ENCODE data around the gene TCFL5. TPM values are rescaled to one million over a fixed set of nuclear protein-coding genes. Genes with fewer than 3 reads are reported as not detected.

TCFL5 gene
- total RNA-seq, 6 donors from 2014 or later = 2.1 to 9.6 (median 7.1) TPM

DNA sequence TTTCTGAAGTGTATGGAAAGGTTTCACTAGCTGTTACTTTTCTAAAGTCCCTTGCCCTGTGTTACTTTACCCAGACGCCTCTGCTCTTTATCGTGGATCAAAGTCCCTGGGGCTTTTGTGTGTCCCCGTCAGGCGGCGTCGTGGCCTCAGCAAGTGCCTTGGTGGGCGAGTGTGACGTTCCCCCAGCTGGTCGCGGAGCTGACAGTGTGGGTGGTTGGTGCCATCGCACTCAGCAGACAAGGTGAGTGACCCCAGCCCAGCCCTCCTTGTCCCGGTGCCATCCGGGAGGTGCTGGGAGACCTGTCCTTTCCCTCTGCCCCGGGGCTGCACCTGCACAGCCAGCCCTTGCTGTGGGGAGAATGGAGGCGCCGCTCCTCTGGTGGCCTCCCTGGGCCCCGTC is 27.3 kb upstream of the TCFL5 start:
- 95 to 97% methylated on average over 13 to 17 of the region's 17 CpGs for WGBS, 2 donors
- Histone ChIP-seq H3K9me3 (no peaks in the 10 kb centered on the region), H3K4me3 (no peak overlapping the region), H3K27me3 (no peaks in the 10 kb centered on the region), H3K4me1 (no peaks in the 10 kb centered on the region), H3K27ac (no peak overlapping the region), H3K36me3 (peaks cover 55 to 85% (median 67%) of the 10 kb centered on the region in 4 donors)
- no peak for DNase-seq
- ATAC-seq (ENCODE audit: low FRiP score in 2 of 2) = no peak
- no peak for TF ChIP-seq POLR2AphosphoS5 (IDR thresholded peaks at IDR 0.05)

DNA sequence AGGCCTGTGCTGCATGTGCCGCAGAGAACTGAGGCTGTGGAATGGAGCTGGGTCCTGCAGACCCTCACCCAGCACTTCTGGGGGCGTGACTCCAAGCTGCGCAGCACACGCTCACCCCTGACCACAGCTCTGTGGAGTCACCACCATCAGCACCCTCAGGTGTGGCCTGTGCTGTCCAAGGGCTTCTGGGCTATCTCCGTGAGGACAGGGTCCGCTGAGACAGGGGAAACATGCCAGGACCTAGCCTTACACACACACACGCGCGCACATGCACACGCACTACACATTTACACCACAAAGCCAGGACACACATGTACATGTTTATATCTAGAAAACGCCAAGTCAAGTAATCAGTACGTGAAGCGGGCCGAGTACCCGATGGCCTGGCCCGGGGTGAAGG is 26.8 kb upstream of the TCFL5 start:
- no peak overlapping the region for H3K4me3 ChIP-seq
- no peaks in the 10 kb centered on the region for H3K4me1 ChIP-seq
- TF ChIP-seq EP300 (IDR thresholded peaks at IDR 0.05) = no peak
- TF ChIP-seq POLR2A (IDR thresholded peaks at IDR 0.05) = no peak
- TF ChIP-seq, protein P1, sequence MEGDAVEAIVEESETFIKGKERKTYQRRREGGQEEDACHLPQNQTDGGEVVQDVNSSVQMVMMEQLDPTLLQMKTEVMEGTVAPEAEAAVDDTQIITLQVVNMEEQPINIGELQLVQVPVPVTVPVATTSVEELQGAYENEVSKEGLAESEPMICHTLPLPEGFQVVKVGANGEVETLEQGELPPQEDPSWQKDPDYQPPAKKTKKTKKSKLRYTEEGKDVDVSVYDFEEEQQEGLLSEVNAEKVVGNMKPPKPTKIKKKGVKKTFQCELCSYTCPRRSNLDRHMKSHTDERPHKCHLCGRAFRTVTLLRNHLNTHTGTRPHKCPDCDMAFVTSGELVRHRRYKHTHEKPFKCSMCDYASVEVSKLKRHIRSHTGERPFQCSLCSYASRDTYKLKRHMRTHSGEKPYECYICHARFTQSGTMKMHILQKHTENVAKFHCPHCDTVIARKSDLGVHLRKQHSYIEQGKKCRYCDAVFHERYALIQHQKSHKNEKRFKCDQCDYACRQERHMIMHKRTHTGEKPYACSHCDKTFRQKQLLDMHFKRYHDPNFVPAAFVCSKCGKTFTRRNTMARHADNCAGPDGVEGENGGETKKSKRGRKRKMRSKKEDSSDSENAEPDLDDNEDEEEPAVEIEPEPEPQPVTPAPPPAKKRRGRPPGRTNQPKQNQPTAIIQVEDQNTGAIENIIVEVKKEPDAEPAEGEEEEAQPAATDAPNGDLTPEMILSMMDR (IDR thresholded peaks at IDR 0.05) = no peak
- TF ChIP-seq POLR2AphosphoS5 (IDR thresholded peaks at IDR 0.05) = no peak
- ATAC-seq (ENCODE audit: low FRiP score in 2 of 2) (no peak), DNase-seq (no peak)
- peaks cover 50 to 80% (median 62%) of the 10 kb centered on the region in 4 donors for H3K36me3 ChIP-seq
- no peaks in the 10 kb centered on the region for H3K27me3 ChIP-seq
- H3K9me3 ChIP-seq = no peaks in the 10 kb centered on the region
- no peak overlapping the region for H3K27ac ChIP-seq
- 95 to 96% methylated on average over 12 to 16 of the region's 16 CpGs for WGBS, 2 donors

DNA sequence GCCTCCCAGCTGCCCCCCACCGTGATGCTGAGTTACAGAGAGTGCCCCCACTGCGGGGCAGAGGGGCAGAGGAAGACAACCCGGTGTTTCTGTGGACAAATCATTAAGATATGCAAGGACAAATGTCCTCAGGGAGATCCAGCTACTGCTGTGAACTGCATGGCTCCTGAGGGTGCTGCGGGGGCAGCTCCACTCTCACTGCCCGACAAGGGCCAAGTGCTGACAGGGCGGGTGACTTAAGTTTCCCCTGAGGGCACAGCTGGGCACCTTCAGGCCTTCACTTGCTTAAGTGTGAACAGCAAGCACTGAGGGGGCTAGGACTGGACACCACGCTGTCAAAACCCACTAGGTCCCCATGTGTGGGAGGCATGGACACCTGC is 26.2 kb upstream of the TCFL5 start:
- 75 to 83% methylated on average over 4 to 6 of the region's 7 CpGs for WGBS, 2 donors
- no peak overlapping the region for H3K4me3 ChIP-seq
- no peaks in the 10 kb centered on the region for H3K9me3 ChIP-seq
- peaks cover 44 to 74% (median 57%) of the 10 kb centered on the region in 4 donors for H3K36me3 ChIP-seq
- TF ChIP-seq POLR2A (IDR thresholded peaks at IDR 0.05) (no peak), EP300 (IDR thresholded peaks at IDR 0.05) (no peak), POLR2AphosphoS5 (IDR thresholded peaks at IDR 0.05) (no peak)
- TF ChIP-seq, protein P1 (IDR thresholded peaks at IDR 0.05) = no peak
- DNase-seq (no peak), ATAC-seq (ENCODE audit: low FRiP score in 2 of 2) (no peak)
- H3K27ac ChIP-seq = no peak overlapping the region
- no peaks in the 10 kb centered on the region for H3K27me3 ChIP-seq
- H3K4me1 ChIP-seq = no peaks in the 10 kb centered on the region

DNA sequence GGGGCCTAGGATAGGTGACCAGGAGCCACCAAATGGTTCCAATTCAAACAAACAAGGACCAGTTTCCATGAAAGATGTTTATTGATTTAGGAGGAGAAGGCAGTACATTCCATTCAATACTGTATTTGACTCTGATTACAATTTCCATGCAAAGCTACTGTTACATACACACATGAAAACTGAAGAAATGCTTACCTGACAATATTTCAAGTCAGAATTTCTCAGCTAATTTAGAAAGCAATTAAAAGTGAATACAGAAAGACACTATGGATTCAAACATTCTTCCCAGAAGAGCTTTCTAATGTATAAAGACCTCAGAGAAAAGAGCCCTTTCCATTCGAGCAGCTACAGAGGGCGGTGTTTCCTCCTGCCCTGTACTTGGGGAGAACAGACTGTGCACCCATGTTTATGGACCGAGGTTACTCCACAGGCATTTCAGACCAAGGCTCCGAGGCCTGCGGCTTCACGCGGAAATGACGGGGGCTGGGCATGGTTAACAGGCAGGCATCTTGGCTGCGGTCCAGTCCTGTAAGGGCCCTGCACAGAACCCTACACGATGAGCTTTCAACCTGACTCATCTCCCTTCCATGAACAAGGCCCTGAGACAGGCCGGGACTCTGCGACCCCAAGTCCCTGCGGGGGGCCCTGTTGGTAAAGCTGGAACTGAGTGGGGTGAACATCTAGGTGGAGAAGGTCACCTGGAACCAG is 25.7 kb upstream of the TCFL5 start:
- DNase-seq = peak in 1 of 2 donors; percentile 63
- H3K9me3 ChIP-seq = no peaks in the 10 kb centered on the region
- 46 to 47% methylated on average over 3 to 13 of the region's 13 CpGs for WGBS, 2 donors
- H3K27me3 ChIP-seq = no peaks in the 10 kb centered on the region
- peak; percentile 22 to 58 for ATAC-seq (ENCODE audit: low FRiP score in 2 of 2)
- H3K4me3 ChIP-seq = no peak overlapping the region
- no peak overlapping the region for H3K27ac ChIP-seq
- H3K4me1 ChIP-seq = no peaks in the 10 kb centered on the region
- H3K36me3 ChIP-seq = peaks cover 39 to 69% (median 52%) of the 10 kb centered on the region in 4 donors
- no peak for TF ChIP-seq POLR2AphosphoS5 (IDR thresholded peaks at IDR 0.05)
- no peak for TF ChIP-seq POLR2A (IDR thresholded peaks at IDR 0.05)
- TF ChIP-seq EP300 (IDR thresholded peaks at IDR 0.05) = no peak
- TF ChIP-seq, protein P1 (IDR thresholded peaks at IDR 0.05) = no peak

DNA sequence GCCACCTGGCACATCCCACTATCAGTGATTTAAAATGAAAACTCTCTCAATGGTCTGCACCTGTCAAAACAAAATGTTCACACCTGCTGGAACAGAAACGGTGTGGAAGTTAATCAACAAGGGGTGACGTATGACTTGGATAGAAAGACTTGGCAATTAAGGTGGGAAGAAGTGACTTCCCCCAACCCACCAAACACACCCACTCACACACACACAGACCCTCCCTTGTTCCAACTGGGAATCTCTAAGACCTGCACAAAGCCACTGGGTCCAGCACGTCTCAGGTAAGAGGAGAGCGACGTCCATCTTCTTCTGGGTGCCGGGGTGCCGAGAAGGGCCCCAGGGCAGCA is 25.1 kb upstream of the TCFL5 start:
- TF ChIP-seq POLR2AphosphoS5 (IDR thresholded peaks at IDR 0.05) (no peak), EP300 (IDR thresholded peaks at IDR 0.05) (no peak), POLR2A (IDR thresholded peaks at IDR 0.05) (no peak)
- TF ChIP-seq, protein P1 (IDR thresholded peaks at IDR 0.05) = no peak
- Histone ChIP-seq H3K27me3 (no peaks in the 10 kb centered on the region), H3K9me3 (no peaks in the 10 kb centered on the region), H3K36me3 (peaks cover 33 to 67% (median 50%) of the 10 kb centered on the region in 4 donors), H3K4me1 (no peaks in the 10 kb centered on the region), H3K4me3 (no peak overlapping the region), H3K27ac (no peak overlapping the region)
- WGBS, 2 donors = 82 to 89% methylated on average over 6 to 7 of the region's 7 CpGs
- no peak for DNase-seq
- ATAC-seq (ENCODE audit: low FRiP score in 2 of 2) = no peak
